Spleen (tissue), 11 donors: ENCODE results near the gene DNASE1. TPM values are rescaled to one million over a fixed set of nuclear protein-coding genes. Genes with fewer than 3 reads are reported as not detected.

Source experiments
- DNase-seq: peaks from one replicate; pipeline ENCODE4 v3.0.0-alpha.2; 2020
- H3K27ac ChIP-seq, 8 donors: fragments of 200-600 bp; sonication (generic) in 7 of 8; 1 replicate in 4 of 8; 2 replicates in 4 of 8; pipeline versions ENCODE4 v1.5.0 to v1.8.0; 2016 to 2021; ENCODE audit warnings: inconsistent platforms in 4 of 8, mild to moderate bottlenecking in 4 of 8, moderate library complexity in 1 of 8
- H3K27me3 ChIP-seq, 7 donors: fragments of 200-600 bp; sonication (generic) in 6 of 7; replicated peaks in 1 of 7; 1 replicate in 4 of 7; 2 replicates in 3 of 7; pipeline versions ENCODE4 v1.5.0 to v1.8.0; 2016 to 2021; ENCODE audit warnings: inconsistent platforms in 3 of 7, mild to moderate bottlenecking in 1 of 7
- H3K36me3 ChIP-seq, 6 donors: fragments of 200-600 bp; sonication (generic) in 5 of 6; 1 replicate in 4 of 6; 2 replicates in 2 of 6; pipeline versions ENCODE4 v1.5.0 to v1.8.0; 2016 to 2021; ENCODE audit warnings: inconsistent platforms in 2 of 6
- H3K4me1 ChIP-seq, 6 donors: fragments of 200-600 bp; sonication (generic) in 5 of 6; 1 replicate in 3 of 6; 2 replicates in 3 of 6; pipeline versions ENCODE4 v1.5.0 to v1.8.0; 2016 to 2021; ENCODE audit warnings: inconsistent platforms in 3 of 6
- H3K4me3 ChIP-seq, 8 donors: fragments of 200-600 bp; sonication (generic) in 7 of 8; 1 replicate in 4 of 8; 2 replicates in 4 of 8; pipeline versions ENCODE4 v1.5.0 to v1.8.0; 2016 to 2021; ENCODE audit warnings: inconsistent platforms in 4 of 8, mild to moderate bottlenecking in 4 of 8, moderate library complexity in 2 of 8
- H3K9me3 ChIP-seq, 8 donors: fragments of 200-600 bp; sonication (generic) in 7 of 8; 1 replicate in 4 of 8; 2 replicates in 4 of 8; pipeline versions ENCODE4 v1.5.0 to v1.8.0; 2016 to 2021; ENCODE audit warnings: inconsistent platforms in 4 of 8
- POLR2A ChIP-seq, 3 donors: fragments of 450-650 bp; IDR thresholded peaks; one replicate each; pipeline ENCODE4 v1.5.1; 2017; ENCODE audit warnings: antibody characterized with exemption in 3 of 3, mild to moderate bottlenecking in 1 of 3
- POLR2AphosphoS5 ChIP-seq, 3 donors: sonication (generic); formaldehyde crosslinking; IDR thresholded peaks; one replicate each; pipeline ENCODE4 v1.5.1; 2017; ENCODE audit warnings: antibody characterized with exemption in 3 of 3
- WGBS, 5 donors: extraction: QIAGEN DNeasy Blood & Tissue Kit in 3 of 5; methylation state at CpG; one replicate each; pipeline versions ENCODE4 v1.1.5 to v1.1.7; 2013 to 2018; 5-methylcytosine and 5-hydroxymethylcytosine counted together
- intact Hi-C: fragments of 100-400 bp; cut with DNase I; formaldehyde crosslinking; loops from one replicate; pipeline ENCODE4 v1.15.0; 2023; ENCODE audit warnings: low total_unique reads
- polyA plus RNA-seq, 3 donors: library from polyadenylated mRNA; stranded (reverse); fragments of 200-250 nt; gene quantifications; one replicate each; pipeline ENCODE4 v1.2.1, GENCODE V29; 2013
- total RNA-seq, 7 donors: library from RNA; depleted of rRNA in 3 of 7; stranded (reverse); fragments of >200 nt in 3 of 7; fragmentation: NEBNext Ultra II Directional in 4 of 7; extraction: Animal tissue kit (Norgen Biotek cat#: 25700) in 4 of 7; gene quantifications; one replicate each; pipeline versions ENCODE4 v1.1.0 to v1.2.1, GENCODE V29; 2016 to 2021
- TF ChIP-seq, protein P1 (sequence below), 11 experiments: fragments of 200-600 bp in 7 of 11; fragments of 450-650 bp in 4 of 11; sonication (generic) in 4 of 11; IDR thresholded peaks in 8 of 11; conservative IDR thresholded peaks in 3 of 11; 1 replicate in 7 of 11; 2 replicates in 4 of 11; pipeline versions ENCODE4 v1.4.0 to v1.8.0; 2016 to 2021; ENCODE audit warnings: antibody characterized with exemption in 11 of 11, inconsistent platforms in 4 of 11, mild to moderate bottlenecking in 1 of 11
- donor health status: healthy with polysubstance abuse.
- donor health status: DM: no; HTN: no; CAD: no; lungs with moderate emphysema.
- donor health status: DM: no; HTN: no; CAD: no.
- donor health status: Bipolar disorder and iron deficiency.
- donor health status: healthy.
- donor health status: DM: no; HTN: no; CAD: no.
- donor health status: DM: yes; HTN: yes; CAD: no.

The DNASE1 gene
- total and polyA plus RNA-seq, 10 donors, result 6.1 to 51.9 (median 24.7) TPM

DNA sequence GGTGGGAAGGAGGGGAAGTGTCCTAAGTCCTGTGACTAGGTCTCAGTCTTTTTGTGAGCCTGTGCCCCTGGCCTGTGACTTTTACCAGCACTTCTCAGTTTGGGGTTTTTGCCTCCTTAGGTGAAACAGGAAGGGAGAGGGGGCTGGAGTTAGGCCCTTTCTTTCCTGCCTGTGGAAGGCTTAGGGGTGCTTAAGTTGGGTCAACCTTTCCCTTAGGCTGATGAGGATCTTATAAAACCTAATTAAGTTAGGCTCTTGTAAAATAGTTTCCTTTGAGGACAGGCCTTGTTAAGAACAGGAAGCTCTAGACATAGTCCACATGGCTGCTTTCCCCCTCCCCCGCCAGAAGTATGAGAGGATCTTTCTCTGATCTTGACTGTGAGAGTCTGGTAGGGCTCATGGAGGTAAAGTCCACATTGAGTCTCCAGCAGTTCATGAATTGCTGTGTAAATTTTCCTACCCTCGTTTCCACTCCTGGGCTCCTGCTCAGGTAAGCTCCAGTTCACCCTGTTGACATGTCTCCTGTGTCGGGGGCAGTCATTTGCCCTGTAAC, 17.0 kb upstream of the DNASE1 start:
- 41 to 56% (median 47%) methylated on average over 2 to 3 of the region's 3 CpGs for WGBS, 5 donors
- peak; percentile 54 for DNase-seq
- Histone ChIP-seq H3K4me3 (no peak overlapping the region), H3K27ac (peak overlapping the region; percentile 0 to 72 (median 65)), H3K36me3 (peaks cover 0 to 25% (median 16%) of the 10 kb centered on the region in 6 donors), H3K27me3 (no peaks in the 10 kb centered on the region), H3K9me3 (no peaks in the 10 kb centered on the region), H3K4me1 (peaks cover 0 to 17% (median 14%) of the 10 kb centered on the region in 6 donors)
- TF ChIP-seq, protein P1, sequence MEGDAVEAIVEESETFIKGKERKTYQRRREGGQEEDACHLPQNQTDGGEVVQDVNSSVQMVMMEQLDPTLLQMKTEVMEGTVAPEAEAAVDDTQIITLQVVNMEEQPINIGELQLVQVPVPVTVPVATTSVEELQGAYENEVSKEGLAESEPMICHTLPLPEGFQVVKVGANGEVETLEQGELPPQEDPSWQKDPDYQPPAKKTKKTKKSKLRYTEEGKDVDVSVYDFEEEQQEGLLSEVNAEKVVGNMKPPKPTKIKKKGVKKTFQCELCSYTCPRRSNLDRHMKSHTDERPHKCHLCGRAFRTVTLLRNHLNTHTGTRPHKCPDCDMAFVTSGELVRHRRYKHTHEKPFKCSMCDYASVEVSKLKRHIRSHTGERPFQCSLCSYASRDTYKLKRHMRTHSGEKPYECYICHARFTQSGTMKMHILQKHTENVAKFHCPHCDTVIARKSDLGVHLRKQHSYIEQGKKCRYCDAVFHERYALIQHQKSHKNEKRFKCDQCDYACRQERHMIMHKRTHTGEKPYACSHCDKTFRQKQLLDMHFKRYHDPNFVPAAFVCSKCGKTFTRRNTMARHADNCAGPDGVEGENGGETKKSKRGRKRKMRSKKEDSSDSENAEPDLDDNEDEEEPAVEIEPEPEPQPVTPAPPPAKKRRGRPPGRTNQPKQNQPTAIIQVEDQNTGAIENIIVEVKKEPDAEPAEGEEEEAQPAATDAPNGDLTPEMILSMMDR (IDR thresholded peaks at IDR 0.05 in 8 of 11, conservative IDR thresholded peaks at IDR 0.05 in 3 of 11), result no peak
- TF ChIP-seq POLR2A (IDR thresholded peaks at IDR 0.05), result no peak
- intact Hi-C loops, result no loop called here

DNA sequence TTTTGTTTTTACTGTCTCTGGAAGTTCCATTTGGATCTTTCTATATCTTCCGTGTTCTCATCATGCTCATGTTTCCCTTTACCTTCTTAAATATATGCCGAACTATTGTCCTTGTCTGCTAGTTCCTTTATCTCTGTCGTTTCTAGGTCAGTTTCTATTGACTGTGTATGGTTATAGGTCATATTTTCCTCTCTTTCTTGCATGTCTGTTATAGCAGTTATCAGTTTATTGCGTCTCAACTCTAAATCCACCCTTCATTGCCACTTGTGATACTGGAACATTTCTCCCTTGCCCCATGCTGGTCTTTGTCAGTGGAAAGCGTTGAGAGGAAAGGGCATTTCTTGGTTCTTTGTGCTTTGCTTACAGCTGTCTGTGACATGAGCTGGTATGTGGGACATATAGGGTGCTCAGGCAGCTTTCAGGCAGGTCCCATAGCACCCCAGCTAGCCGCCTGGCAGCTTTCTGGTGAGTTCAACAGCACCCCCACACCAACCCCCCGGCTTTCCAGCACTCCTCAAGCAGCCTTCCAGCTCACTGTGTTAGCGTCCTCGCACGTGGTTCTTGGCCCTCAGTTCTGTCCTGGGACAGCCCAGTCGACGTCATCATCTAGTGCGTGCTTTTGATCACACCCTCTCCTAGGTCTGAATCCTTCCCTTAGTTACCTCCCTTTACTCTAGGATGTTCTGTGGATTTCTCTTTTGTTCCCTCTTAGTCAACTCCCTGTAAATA, 15.4 kb upstream of the DNASE1 start:
- 82 to 97% (median 95%) methylated on average over 13 of the region's 13 CpGs for WGBS, 5 donors
- peaks cover 0 to 17% (median 14%) of the 10 kb centered on the region in 6 donors for H3K4me1 ChIP-seq
- H3K27ac ChIP-seq, result no peak overlapping the region
- intact Hi-C loops, result no loop called here
- peaks cover 0 to 42% (median 27%) of the 10 kb centered on the region in 6 donors for H3K36me3 ChIP-seq
- peak; percentile 35 for DNase-seq
- no peak overlapping the region for H3K4me3 ChIP-seq
- TF ChIP-seq, protein P1 (IDR thresholded peaks at IDR 0.05 in 8 of 11, conservative IDR thresholded peaks at IDR 0.05 in 3 of 11), result no peak
- TF ChIP-seq POLR2AphosphoS5 (IDR thresholded peaks at IDR 0.05) (no peak), POLR2A (IDR thresholded peaks at IDR 0.05) (no peak)
- no peaks in the 10 kb centered on the region for H3K9me3 ChIP-seq
- H3K27me3 ChIP-seq, result no peaks in the 10 kb centered on the region

DNA sequence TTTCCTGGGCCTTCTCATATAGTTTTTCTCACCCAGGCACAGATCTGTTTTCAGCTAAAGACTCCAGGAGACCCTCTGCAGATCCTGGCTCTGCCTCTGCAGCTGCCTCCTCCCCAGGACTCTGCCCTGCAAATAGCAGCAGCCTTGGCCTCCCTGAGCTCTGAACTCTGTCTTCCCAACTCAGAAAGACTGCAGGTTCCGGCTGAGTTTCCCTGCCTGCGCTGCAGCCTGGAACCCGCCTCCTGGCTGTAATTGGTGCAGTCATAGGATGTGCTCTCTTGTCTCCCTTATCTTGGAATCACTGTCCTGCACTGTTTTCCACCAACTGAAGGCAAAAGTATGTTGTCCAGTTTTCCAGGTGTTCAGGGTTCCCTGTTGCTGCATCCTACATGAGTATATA, 14.3 kb upstream of the DNASE1 start:
- 85 to 90% (median 88%) methylated on average over 3 of the region's 3 CpGs for WGBS, 5 donors
- Histone ChIP-seq H3K27me3 (no peaks in the 10 kb centered on the region), H3K9me3 (no peaks in the 10 kb centered on the region), H3K4me1 (peaks cover 0 to 17% (median 14%) of the 10 kb centered on the region in 6 donors), H3K36me3 (peaks cover 0 to 53% (median 27%) of the 10 kb centered on the region in 6 donors), H3K27ac (no peak overlapping the region), H3K4me3 (no peak overlapping the region)
- DNase-seq, result peak; percentile 23
- TF ChIP-seq, protein P1 (IDR thresholded peaks at IDR 0.05 in 8 of 11, conservative IDR thresholded peaks at IDR 0.05 in 3 of 11), result no peak
- TF ChIP-seq POLR2A (IDR thresholded peaks at IDR 0.05) (no peak), POLR2AphosphoS5 (IDR thresholded peaks at IDR 0.05) (no peak)
- intact Hi-C loops, result no loop called here
